CD4-positive, alpha-beta T cell treated with Interleukin-15 for 1 hour (primary cell): ENCODE results near the gene EIF3K.

Source experiments
- DNase-seq: peaks from one replicate; pipeline ENCODE4 v3.0.0-alpha.2; 2020

The EIF3K gene

DNA sequence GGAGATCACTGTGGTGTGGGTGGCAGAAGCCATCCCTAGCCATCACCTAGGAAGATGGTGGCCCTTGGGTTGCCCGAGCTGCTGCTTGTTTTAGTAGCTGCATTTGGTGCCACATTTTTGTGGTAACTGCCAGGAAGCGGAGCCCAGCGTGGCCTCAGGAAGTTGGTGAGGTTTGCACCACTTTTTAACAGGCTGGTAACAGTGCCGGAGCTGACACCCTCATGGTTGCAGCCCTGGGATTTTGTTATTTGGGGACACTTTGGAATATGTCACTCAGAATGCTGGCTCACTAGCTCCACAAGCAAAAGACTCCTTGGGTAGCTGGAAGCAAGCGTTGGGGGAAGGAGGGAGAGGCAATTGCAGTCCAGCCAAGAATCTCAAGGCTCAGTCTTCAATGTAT is 50.6 kb downstream of the EIF3K start:
- DNase-seq, result no peak

- DNase-seq, result no peak
Observed at GRCh38 chr19:38670921-38671398, 52.0 kb downstream of the EIF3K start.

- DNase-seq, result no peak
Observed at GRCh38 chr19:38671654-38672053, 52.7 kb downstream of the EIF3K start.

DNA sequence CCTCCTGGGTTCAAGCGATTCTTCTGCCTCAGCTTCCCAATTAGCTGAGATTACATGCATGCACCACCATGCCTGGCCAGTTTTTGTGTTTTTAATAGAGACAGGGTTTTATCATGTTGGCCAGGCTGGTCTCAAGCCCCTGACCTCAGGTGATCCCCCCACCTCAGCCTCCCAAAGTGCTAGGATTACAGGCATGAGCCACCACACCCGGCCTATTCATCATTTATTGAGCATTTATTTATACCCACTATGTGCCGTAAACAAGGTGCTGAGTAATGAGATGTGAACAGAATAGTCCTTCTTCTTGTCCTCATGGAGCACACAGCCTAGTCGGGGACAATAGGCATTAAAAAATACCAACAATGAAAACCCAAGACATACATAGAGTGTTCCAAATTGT is 54.0 kb downstream of the EIF3K start:
- no peak for DNase-seq

- DNase-seq, result no peak
Observed at GRCh38 chr19:38674388-38675171, 55.6 kb downstream of the EIF3K start.

- peak; percentile 46 for DNase-seq
Observed at GRCh38 chr19:38675611-38676010, 56.6 kb downstream of the EIF3K start.

DNA sequence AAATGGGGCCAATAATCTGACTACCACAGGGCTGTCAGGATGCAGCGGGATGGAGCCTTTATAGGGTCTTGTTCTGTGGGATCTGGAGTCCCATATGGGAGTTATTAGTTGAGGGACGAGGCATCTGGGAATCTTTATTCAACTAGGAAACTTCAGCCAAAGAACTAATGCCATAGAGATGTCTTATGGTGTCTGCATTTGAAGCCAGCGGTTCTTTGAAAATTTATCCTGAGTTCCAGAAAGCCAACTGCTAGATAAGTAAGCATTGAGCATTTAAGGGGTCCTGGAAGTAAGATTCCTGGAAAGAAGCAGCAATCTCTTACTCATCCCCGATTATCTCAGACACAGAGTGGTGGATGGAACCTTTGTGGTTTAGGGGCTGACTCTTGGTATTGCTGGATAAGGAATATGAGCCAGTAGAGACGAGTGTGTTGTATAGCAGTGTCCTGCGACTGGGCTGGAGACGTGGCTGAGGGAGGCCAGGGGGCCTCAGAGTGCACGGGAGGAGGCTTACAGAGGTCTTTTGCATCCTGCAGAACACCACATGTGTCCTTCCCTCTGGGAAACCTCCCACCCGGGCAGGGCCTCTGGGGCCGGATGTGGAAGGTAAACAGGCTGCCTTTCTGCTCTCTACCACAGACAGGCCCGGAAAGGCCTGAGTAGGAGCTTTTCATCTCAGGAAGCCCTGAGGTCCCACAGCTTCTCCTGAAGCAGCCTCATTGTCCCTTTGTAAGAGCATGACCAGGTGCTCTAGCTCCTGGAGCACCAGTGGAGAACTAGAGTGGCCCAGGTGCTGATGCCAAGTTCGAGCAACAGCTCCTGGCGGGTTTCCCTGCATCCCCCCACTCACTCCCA is 57.3 kb downstream of the EIF3K start:
- DNase-seq, result no peak

GRCh38 chr19:38676878-38677646 is 58.1 kb downstream of the EIF3K start:
- no peak for DNase-seq

DNA sequence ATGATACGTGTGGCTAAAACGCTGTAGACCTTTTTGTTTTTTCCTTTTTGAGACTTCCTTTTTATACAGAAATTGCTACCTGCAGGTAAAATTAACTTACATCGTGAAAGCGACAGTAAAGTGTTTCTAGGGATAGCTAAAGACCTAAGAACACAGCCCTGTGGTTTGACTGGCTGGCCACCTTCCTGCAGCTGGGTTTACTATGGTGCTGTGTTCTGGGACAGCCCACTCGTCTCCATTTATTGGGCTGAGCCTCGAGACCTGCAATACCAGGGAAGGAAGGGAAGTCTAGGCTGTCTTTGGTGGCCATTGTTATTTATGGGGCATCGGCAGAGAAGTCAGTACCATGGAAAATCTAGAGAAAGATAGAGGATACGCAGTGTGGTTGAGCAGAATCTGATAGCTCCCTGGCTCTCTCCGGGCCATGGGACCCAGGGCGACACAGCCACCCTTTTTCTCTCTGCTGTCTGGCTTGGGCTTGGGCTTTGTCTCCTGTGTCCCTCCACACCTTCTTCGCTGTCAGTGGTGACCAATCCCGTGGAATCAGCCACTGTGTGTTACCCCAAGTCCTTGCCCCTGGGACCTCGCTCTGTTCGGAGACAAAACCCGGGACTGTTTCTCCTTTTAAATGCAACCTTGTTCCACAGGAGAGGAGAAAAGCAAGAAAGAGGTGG is 59.4 kb downstream of the EIF3K start:
- no peak for DNase-seq

GRCh38 chr19:38678891-38679494 is 60.0 kb downstream of the EIF3K start:
- DNase-seq, result no peak

DNA sequence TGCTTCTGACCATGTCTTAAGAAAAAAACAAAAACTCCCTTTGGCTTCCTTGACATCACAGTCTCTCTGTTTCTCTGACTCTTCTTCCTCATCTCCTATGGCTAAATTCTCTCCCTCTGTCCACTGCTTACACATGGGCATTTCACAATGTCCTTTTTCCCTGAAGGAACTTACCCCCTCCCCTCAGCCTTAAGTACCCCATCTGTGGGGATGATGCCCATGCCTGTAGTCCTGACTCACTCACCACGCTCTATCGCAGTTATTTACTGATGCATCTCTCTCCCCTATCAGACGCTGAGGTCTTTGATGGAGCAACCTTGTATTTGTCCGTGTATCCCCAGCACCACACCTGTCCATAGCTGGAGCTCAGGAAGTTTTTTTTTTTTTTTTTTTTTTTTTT is 60.9 kb downstream of the EIF3K start:
- DNase-seq, result peak; percentile 32

DNA sequence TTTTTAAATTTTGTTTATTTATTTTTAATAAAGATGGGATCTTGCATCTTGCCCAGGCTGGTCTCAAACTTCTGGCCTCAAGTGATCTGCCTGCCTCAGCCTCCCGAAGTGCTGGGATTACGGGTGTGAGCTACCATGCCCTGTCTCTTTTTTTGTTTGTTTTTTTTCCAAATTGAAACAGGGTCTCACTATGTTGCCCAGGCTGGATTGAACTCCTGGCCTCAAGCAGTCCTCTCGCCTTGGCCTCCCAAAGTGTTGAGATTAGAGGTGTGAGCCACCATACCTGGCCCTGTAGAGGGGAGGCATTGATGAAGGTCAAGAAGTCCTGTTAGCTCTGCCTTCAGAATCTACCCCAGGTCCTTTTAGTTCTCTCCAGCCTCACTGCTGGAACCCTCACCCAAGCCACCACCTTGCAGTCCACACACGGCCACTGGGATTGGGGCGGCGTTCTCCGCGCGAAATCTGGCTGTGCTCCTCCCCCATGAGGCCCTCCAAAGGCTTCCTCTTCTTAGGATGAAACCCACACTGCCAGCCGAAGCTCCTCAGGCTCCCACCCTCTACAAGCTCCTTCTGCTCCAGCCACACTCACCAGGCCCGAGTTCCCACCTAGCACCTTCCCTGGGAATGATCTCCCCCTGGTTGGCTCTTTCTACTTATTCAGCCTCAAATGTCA is 63.3 kb downstream of the EIF3K start:
- DNase-seq, result no peak

DNA sequence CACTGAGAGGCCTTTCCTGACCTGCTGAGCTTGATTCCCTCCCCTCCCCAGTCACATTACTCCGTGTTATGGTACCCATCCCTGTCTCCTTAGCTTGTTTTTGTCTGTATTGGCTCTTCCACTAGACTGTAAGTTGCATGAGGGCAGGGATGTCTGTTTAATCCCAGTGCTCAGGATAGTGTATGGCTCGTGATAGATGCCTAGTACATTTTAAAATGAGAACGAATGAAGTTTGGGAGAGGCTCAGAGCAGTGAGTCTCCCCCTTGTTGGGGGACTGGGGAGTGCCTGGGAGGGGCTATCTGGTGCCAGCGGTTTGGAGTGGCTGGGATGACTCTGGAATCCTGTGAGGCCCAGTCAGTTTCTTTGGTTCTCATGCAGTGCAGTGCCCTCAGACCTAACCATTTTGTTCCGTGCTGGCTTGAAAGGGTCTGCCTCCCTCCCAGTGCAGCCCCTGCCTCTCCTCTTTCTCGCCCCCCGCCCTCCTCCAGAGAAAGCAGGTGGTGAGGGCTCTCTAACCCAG is 63.9 kb downstream of the EIF3K start:
- DNase-seq, result no peak

- peak; percentile 66 for DNase-seq
Observed at GRCh38 chr19:38683393-38684077, 64.5 kb downstream of the EIF3K start.

GRCh38 chr19:38684078-38684861 is 65.3 kb downstream of the EIF3K start:
- peak; percentile 79 for DNase-seq

DNA sequence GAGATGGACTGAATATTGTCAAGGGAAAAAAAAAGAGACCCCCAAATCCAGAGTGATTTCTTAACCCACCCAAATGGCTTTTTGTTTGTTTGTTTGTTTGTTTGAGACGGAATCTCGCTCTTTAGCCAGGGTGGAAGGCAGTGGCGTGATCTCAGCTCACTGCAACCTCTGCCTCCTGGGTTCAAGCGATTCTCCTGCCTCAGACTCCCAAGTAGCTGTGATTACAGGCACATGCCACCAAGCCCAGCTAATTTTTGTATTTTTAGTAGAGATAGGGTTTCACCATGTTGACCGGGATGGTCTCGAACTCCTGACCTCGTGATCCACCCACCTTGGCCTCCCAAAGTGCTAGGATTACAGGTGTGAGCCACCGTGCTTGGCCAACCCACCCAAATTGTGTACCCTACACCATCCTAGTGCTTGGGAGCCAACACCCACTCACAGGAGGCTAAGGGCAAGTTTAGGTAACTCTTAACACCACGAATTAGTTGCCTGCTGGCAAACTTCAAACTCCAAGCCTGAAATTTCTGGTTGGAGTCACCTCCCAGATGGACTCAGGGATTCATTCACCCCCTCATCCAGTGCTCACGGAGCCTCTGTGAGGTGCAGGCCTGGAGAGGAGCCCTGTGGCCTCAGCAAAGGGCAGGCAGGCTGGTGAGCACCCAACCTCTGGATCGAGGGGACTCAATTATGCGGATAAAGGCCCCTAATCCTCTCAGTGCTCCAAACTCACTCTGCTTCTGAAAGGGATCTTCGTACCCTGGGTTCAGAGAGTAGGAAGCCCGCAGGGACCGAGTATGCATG is 66.1 kb downstream of the EIF3K start:
- no peak for DNase-seq

GRCh38 chr19:38685666-38686529 is 66.9 kb downstream of the EIF3K start:
- no peak for DNase-seq

- peak; percentile 49 for DNase-seq
Observed at GRCh38 chr19:38686530-38686888, 67.5 kb downstream of the EIF3K start.
